Measurements from ENCODE around the gene SV2C. TPM values are rescaled to one million over a fixed set of nuclear protein-coding genes. Genes with fewer than 3 reads are reported as not detected.
A peak's percentile ranks its signal among the peaks of the same experiment; 100 is the strongest.
"Not testable (repeated sequence)": the region's sequence is repeated elsewhere in the genome, so short reads cannot be mapped to it uniquely, and the experiment has no call there.

SV2C gene
- polyA plus RNA-seq, 1 donor = 0.08 TPM

- no peak for DNase-seq (ENCODE audit: low read depth)
These were observed 258.6 kb downstream of the SV2C start for GRCh38 chr5:76341651-76342334.

GRCh38 chr5:76342474-76342873 lies 259.3 kb downstream of the SV2C start:
- no peak for DNase-seq (ENCODE audit: low read depth)

GRCh38 chr5:76345582-76345981 lies 262.4 kb downstream of the SV2C start:
- DNase-seq (ENCODE audit: low read depth) = no peak

GRCh38 chr5:76351176-76351575 lies 268.0 kb downstream of the SV2C start:
- no peak for DNase-seq (ENCODE audit: low read depth)

GRCh38 chr5:76351577-76351976 lies 268.4 kb downstream of the SV2C start:
- no peak for DNase-seq (ENCODE audit: low read depth)

GRCh38 chr5:76356887-76357286 lies 273.7 kb downstream of the SV2C start:
- DNase-seq (ENCODE audit: low read depth) = no peak

- no peak for DNase-seq (ENCODE audit: low read depth)
These were observed 280.4 kb downstream of the SV2C start for GRCh38 chr5:76363352-76364225.

GRCh38 chr5:76364226-76364589 lies 281.0 kb downstream of the SV2C start:
- DNase-seq (ENCODE audit: low read depth) = peak; percentile 22

GRCh38 chr5:76365561-76365960 lies 282.4 kb downstream of the SV2C start:
- no peak for DNase-seq (ENCODE audit: low read depth)

GRCh38 chr5:76366596-76366995 lies 283.4 kb downstream of the SV2C start:
- DNase-seq (ENCODE audit: low read depth) = no peak

- no peak for DNase-seq (ENCODE audit: low read depth)
These were observed 284.6 kb downstream of the SV2C start for GRCh38 chr5:76367623-76368371.

GRCh38 chr5:76368941-76369340 lies 285.8 kb downstream of the SV2C start:
- no peak for DNase-seq (ENCODE audit: low read depth)

- DNase-seq (ENCODE audit: low read depth) = not testable (repeated sequence)
These were observed 286.5 kb downstream of the SV2C start for GRCh38 chr5:76369668-76370067.

GRCh38 chr5:76371960-76372322 lies 288.8 kb downstream of the SV2C start:
- DNase-seq (ENCODE audit: low read depth) = no peak

- no peak for DNase-seq (ENCODE audit: low read depth)
These were observed 289.3 kb downstream of the SV2C start for GRCh38 chr5:76372323-76373054.

GRCh38 chr5:76376148-76376865 lies 293.1 kb downstream of the SV2C start:
- no peak for DNase-seq (ENCODE audit: low read depth)

- no peak for DNase-seq (ENCODE audit: low read depth)
These were observed 293.7 kb downstream of the SV2C start for GRCh38 chr5:76376866-76377230.

- DNase-seq (ENCODE audit: low read depth) = no peak
These were observed 295.2 kb downstream of the SV2C start for GRCh38 chr5:76378355-76378754.

GRCh38 chr5:76379316-76379715 lies 296.1 kb downstream of the SV2C start:
- DNase-seq (ENCODE audit: low read depth) = no peak

GRCh38 chr5:76379855-76380254 lies 296.7 kb downstream of the SV2C start:
- no peak for DNase-seq (ENCODE audit: low read depth)

All from forelimb muscle (tissue), 1 donor.